Renal cortex interstitium (tissue), 15 donors: ENCODE results near the gene DHX57. TPM values are rescaled to one million over a fixed set of nuclear protein-coding genes. Genes with fewer than 3 reads are reported as not detected.

ENCODE experiments used
- DNase-seq, 11 donors: peaks; one replicate each; pipeline ENCODE4 v3.0.0-alpha.2; 2013; ENCODE audit warnings: low read depth in 9 of 11, low spot score in 4 of 11; ENCODE audit errors: extremely low read depth in 1 of 11
- long read RNA-seq, 16 experiments: transcript quantifications; one replicate each; lab custom pipeline, GENCODE V29; 2026
- polyA plus RNA-seq, 3 donors: library from polyadenylated mRNA; unstranded; fragments of 120-200 nt; gene quantifications; one replicate each; pipeline ENCODE4 v1.2.1, GENCODE V29; 2013; ENCODE audit not compliant: insufficient read length in 3 of 3

Gene DHX57
- 10 to 100 TPM; 35.2 to 44.3 (median 39.5) TPM for polyA plus RNA-seq
- long read RNA-seq, donor 1, full-length matches to known transcripts: 2 of 11 reads
- long read RNA-seq, donor 1, partial matches to known transcripts: 9 of 11 reads
- long read RNA-seq, donor 1, other reads (novel, unspliced or antisense): 0 of 11 reads
- long read RNA-seq, donor 2, full-length matches to known transcripts: 2 of 2 reads
- long read RNA-seq, donor 2, partial matches to known transcripts: 0 of 2 reads
- long read RNA-seq, donor 2, other reads (novel, unspliced or antisense): 0 of 2 reads
- long read RNA-seq, donor 3: 0 reads
- long read RNA-seq, donor 4, full-length matches to known transcripts: 5 of 5 reads
- long read RNA-seq, donor 4, partial matches to known transcripts: 0 of 5 reads
- long read RNA-seq, donor 4, other reads (novel, unspliced or antisense): 0 of 5 reads
- long read RNA-seq, donor 5: 0 reads
- long read RNA-seq, donor 6, full-length matches to known transcripts: 1 of 1 reads
- long read RNA-seq, donor 6, partial matches to known transcripts: 0 of 1 reads
- long read RNA-seq, donor 6, other reads (novel, unspliced or antisense): 0 of 1 reads
- long read RNA-seq, donor 7, full-length matches to known transcripts: 2 of 11 reads
- long read RNA-seq, donor 7, partial matches to known transcripts: 9 of 11 reads
- long read RNA-seq, donor 7, other reads (novel, unspliced or antisense): 0 of 11 reads
- long read RNA-seq, donor 8, full-length matches to known transcripts: 4 of 284 reads
- long read RNA-seq, donor 8, partial matches to known transcripts: 274 of 284 reads
- long read RNA-seq, donor 8, other reads (novel, unspliced or antisense): 6 of 284 reads
- long read RNA-seq, donor 9, partial matches to known transcripts: 58 of 59 reads
- long read RNA-seq, donor 9, other reads (novel, unspliced or antisense): 0 of 59 reads
- long read RNA-seq, donor 10, full-length matches to known transcripts: 1 of 1 reads
- long read RNA-seq, donor 10, partial matches to known transcripts: 0 of 1 reads
- long read RNA-seq, donor 10, other reads (novel, unspliced or antisense): 0 of 1 reads
- long read RNA-seq, donor 11, partial matches to known transcripts: 0 of 1 reads
- long read RNA-seq, donor 11, other reads (novel, unspliced or antisense): 0 of 1 reads
- long read RNA-seq, donor 12, partial matches to known transcripts: 0 of 1 reads
- long read RNA-seq, donor 12, other reads (novel, unspliced or antisense): 0 of 1 reads
- long read RNA-seq, donor 13, full-length matches to known transcripts: 5 of 5 reads
- long read RNA-seq, donor 13, partial matches to known transcripts: 0 of 5 reads
- long read RNA-seq, donor 13, other reads (novel, unspliced or antisense): 0 of 5 reads
- long read RNA-seq, donor 14: 0 reads
- long read RNA-seq, donor 15, full-length matches to known transcripts: 1 of 1 reads
- long read RNA-seq, donor 15, partial matches to known transcripts: 0 of 1 reads
- long read RNA-seq, donor 15, other reads (novel, unspliced or antisense): 0 of 1 reads
- long read RNA-seq, donor 16, full-length matches to known transcripts: 6 of 6 reads
- long read RNA-seq, donor 16, partial matches to known transcripts: 0 of 6 reads
- long read RNA-seq, donor 16, other reads (novel, unspliced or antisense): 0 of 6 reads

- peak; percentile 62 to 86 (median 81) for DNase-seq
These were observed at the start of gene DHX57, which contains the start of gene MORN2 for GRCh38 chr2:38875576-38876367. Gene DHX57 (minus strand): TSS chr2:38875934. CDS start chr2:38868405, 7,529 bp downstream. Gene MORN2 (plus strand): TSS chr2:38875976.

- no peak for DNase-seq
These were observed 47.2 kb upstream of the DHX57 start for GRCh38 chr2:38922902-38923301.

DNA sequence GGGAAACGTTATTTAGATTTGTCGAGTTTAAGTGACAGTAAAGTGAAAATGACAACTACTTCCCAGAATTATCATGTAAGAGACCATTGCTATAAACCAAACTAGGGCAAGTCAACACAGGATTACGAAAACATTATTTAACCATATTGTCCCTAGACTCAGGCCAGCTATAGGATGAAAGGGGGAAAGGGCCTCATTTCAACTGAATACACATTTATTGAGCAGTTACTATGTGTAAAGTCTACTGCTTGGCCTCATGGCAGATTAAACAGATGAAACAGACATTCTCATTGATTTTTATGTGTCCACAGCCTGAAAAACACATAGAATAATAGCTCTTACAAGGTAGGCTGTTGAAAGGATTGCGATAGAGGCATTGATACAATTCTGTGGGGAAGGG is 46.7 kb upstream of the DHX57 start:
- DNase-seq: no peak

- no peak for DNase-seq
These were observed 36.9 kb upstream of the DHX57 start for GRCh38 chr2:38912619-38913018.

DNA sequence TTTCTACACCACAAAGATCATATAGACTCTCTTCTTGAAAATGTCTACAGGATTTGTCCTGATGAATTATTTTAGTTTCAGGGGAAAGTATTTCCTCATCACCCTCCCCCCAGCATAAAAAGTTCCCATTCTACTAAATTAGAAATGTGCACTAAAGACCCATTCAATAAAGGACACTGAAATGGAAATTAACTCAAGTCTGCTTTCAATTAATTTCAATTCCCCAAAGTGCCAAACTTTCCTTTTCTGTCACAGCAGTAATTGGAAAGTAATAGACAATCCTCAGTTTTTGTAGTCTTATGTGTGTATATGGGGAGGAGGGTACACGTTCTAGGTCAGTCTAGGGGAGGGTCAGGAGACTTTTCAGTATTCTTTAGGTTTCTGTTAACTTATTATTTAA is 35.5 kb upstream of the DHX57 start:
- no peak for DNase-seq

- DNase-seq: no peak
These were observed 34.1 kb upstream of the DHX57 start for GRCh38 chr2:38909872-38910271.

GRCh38 chr2:38907743-38908562 is 32.2 kb upstream of the DHX57 start:
- DNase-seq: no peak

DNA sequence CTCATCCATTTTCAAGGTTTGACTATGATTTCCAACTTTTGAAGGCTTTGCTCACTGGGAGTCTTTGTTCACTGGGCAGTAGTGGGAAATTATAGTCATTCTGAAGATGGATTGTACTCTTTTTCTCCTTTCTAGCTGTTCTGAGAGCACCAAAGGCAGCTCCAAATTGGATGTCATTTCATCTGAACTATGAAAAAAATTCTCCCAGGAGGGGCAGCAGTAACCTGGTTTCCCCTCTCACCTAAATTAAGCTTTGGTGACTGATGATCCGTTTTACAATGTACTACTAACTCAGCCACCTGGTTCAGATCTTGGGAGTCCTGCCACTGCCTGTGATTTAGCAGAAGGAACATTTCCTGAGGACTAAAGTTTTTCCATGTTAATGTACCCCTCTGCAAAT is 31.5 kb upstream of the DHX57 start:
- no peak for DNase-seq

DNA sequence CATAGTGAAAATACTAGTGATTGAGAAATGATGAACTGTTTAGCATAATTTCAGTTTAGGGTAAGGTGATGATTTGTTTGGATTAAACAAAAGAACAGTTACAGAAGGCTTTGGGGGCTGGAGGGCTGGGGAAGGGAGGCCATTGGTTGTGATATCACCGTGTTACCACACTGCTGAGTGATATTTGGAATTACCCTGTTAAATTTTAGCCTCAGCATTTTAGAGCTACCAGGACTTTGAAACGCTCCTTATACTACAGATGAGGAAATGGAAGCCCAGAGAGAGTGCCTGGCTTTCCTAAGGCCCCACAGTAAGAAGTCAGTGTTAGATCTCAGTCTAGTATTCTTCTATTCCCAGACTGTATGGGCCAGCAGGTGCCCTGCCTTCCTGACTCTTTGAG is 29.5 kb upstream of the DHX57 start:
- DNase-seq: no peak

GRCh38 chr2:38900726-38901125 is 25.0 kb upstream of the DHX57 start:
- no peak for DNase-seq

GRCh38 chr2:38898256-38898655 is 22.5 kb upstream of the DHX57 start:
- no peak for DNase-seq

- DNase-seq: no peak
These were observed 17.1 kb upstream of the DHX57 start for GRCh38 chr2:38892819-38893218.

GRCh38 chr2:38889575-38889974 is 13.8 kb upstream of the DHX57 start, which contains the start of gene ARHGEF33:
Gene ARHGEF33 (plus strand): TSS chr2:38889875. CDS start chr2:38919448, 29,573 bp downstream.
- no peak for DNase-seq

- no peak for DNase-seq
These were observed 13.3 kb upstream of the DHX57 start for GRCh38 chr2:38889045-38889444.

DNA sequence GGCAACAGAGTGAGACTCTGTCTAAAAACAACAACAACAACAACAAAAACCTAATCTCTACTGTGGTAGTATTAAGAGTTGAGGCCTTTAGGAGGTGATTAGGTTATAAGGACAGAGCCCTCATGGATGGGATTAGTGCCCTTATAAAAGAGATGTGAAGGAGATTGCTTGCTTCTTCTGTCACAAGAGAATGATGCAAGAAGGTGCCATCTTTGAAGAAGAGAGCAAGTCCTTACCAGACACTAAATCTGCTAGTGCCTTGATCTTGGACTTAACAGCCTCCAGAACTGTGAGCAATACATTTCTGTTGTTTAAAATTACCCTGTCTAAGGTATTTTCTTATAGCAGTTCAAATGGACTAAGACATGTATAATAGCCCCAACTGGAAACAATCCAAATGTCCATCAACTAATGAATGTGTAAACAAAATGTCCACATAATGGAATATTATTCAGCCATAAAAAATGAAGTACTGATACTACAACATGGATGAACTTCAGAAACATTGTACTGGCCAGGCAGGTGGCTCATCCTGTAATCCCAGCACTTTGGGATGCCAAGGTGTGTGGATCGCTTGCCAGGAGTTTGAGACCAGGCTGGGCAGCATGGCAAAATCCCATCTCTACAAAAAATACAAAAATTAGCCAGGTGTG is 12.3 kb upstream of the DHX57 start:
- no peak for DNase-seq

DNA sequence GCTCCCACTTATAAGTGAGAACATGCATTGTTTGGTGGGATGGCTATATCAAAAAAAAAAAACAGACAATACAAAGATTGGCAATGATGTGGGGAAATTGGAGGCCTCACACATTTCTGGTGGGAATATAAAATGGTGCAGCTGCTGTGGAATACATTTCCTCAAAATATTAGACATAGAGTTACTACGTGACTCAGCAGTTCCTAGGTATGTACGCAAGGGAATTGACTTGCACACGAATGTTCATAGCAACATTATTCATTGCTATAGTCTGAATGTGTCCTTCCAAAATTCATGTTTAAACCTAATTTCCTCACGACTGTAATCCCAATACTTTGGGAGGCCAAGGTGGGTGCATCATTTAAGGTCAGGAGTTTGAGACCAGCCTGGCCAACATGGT is 11.6 kb upstream of the DHX57 start:
- DNase-seq: no peak
